Fibroblast of villous mesenchyme (primary cell): ENCODE data around the gene FGF22. TPM values are rescaled to one million over a fixed set of nuclear protein-coding genes. Genes with fewer than 3 reads are reported as not detected.

Source experiments
- DNase-seq: peaks from one replicate; pipeline ENCODE4 v3.0.0-alpha.2; 2010; ENCODE audit warnings: low read depth
- H3K4me3 ChIP-seq: 2 replicates; pipeline ENCODE4 v1.5.1; 2011; ENCODE audit warnings: low read depth, mild to moderate bottlenecking, low read length
- CTCF ChIP-seq: IDR thresholded peaks from 2 replicates; pipeline ENCODE4 v1.5.1; 2012; ENCODE audit warnings: low read depth, mild to moderate bottlenecking, low read length; ENCODE audit not compliant: insufficient read depth
- total RNA-seq: library from RNA; depleted of rRNA; stranded (reverse); fragments of >200 nt; gene quantifications from 2 replicates; pipeline ENCODE4 v1.2.3, GENCODE V29; 2012

Gene FGF22
- total RNA-seq, 1 donor: not detected

DNA sequence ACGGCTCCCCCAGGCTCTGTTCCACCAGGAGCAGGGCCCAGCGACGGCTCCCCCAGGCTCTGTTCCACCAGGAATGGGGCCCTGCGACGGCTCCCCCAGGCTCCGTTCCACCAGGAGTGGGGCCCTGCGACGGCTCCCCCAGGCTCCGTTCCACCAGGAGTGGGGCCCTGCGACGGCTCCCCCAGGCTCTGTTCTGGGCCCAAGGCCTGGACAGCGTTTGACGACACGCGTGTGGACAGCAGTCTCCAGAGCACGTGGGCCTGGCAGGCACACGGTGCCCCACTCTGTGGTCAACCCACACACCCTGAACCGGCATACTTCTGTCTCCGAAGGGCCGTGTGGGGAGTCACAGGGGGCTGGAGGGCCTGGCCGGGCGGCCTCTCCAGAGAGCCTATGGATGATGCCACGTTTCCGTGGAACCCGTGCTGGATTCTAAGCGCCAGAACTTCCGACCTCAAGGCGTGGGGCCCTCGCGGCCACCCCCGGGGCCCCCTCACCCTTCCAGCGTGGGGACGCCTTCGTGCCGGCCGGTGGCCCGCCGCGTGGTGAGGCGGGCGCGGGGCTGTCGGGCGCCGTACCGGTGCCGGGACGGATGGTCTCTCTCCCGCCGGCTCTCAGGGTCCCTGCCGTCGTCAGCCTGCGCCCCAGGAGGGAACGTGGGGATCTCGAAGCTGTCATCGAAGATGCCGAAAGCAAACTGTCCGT, 11.6 kb downstream of the FGF22 start:
- no peak for DNase-seq
- TF ChIP-seq CTCF: no peak
- H3K4me3 ChIP-seq: no peak overlapping the region

- TF ChIP-seq CTCF: no peak
- no peak for DNase-seq
- no peak overlapping the region for H3K4me3 ChIP-seq
Measured at GRCh38 chr19:651991-652390, 12.3 kb downstream of the FGF22 start.

- no peak overlapping the region for H3K4me3 ChIP-seq
- TF ChIP-seq CTCF: no peak
- DNase-seq: no peak
Measured at GRCh38 chr19:652467-653389, 13.0 kb downstream of the FGF22 start.

DNA sequence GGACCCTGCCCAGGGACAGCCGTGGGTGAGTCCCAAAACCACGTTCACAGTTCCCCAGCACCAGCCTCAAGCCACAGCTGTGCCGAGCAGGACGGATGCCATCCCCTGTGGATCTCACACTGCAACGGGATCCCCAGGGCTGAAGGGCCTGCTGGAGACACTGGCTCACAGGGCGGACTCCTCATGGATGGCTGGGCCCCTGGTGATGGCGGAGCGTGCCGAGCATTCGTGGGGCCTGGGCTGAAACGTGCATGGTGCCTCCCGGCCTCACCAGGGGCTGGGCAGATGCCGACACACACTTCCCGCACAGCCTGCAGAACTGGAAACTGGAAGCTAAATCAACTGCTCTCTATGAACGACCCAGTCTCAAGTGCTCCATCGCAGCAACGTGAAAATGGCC, 13.7 kb downstream of the FGF22 start:
- no peak for DNase-seq
- TF ChIP-seq CTCF: no peak
- H3K4me3 ChIP-seq: no peak overlapping the region

DNA sequence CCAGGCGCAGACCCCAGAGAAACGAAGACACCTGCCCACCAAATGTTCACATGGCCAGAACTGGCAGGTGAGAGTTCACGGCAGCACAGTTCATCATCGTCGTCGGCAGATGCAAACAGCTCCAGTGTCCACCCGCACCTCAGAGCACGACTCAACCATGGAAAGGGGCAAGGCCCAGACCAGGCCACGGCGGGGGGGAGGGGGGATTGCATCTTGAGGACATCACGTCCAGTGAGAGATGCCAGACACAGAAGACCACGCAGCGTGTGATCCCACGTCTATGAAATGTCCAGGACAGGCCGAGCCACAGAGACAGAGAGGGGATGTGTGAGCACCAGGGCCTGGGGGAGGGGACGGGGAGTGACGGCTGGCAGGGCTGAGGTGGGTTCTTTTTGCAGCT, 16.0 kb downstream of the FGF22 start:
- DNase-seq: no peak

More for the DNA sequence above, 16.0 kb downstream of the FGF22 start:
- TF ChIP-seq CTCF: no peak
- no peak overlapping the region for H3K4me3 ChIP-seq
